HepG2 (cell line): ENCODE results near the gene NTMT1. TPM values are rescaled to one million over a fixed set of nuclear protein-coding genes. Genes with fewer than 3 reads are reported as not detected.

Experiments
- CREB3 ChIP-seq: sonication (generic); formaldehyde crosslinking; IDR thresholded peaks from 2 replicates; pipeline ENCODE4 v1.5.0; 2020; ENCODE audit warnings: missing genetic modification reagents
- ELF1 ChIP-seq: sonication (generic); formaldehyde crosslinking; IDR thresholded peaks from 2 replicates; pipeline ENCODE4 v1.4.0; 2020; ENCODE audit warnings: missing genetic modification reagents
- HHEX ChIP-seq: IDR thresholded peaks from 2 replicates; pipeline ENCODE4 v1.6.1; 2016; ENCODE audit warnings: control low read depth
- IKZF5 ChIP-seq: IDR thresholded peaks from 2 replicates; pipeline ENCODE4 v1.6.1; 2018; ENCODE audit warnings: missing genetic modification reagents, mild to moderate bottlenecking, missing compliant biosample characterization
- KDM3A ChIP-seq: IDR thresholded peaks from 2 replicates; pipeline ENCODE4 v1.6.1; 2018; ENCODE audit warnings: low read depth, missing compliant biosample characterization
- KMT2A ChIP-seq: sonication (generic); formaldehyde crosslinking; IDR thresholded peaks from 2 replicates; pipeline ENCODE4 v1.4.0; 2020; ENCODE audit warnings: missing genetic modification reagents
- LCORL ChIP-seq, 2 experiments: fragments of 450-650 bp in 1 of 2; sonication (generic) in 1 of 2; formaldehyde crosslinking in 1 of 2; IDR thresholded peaks; 2 replicates each; pipeline versions ENCODE4 v1.5.0 to v1.6.1; 2017 to 2020; ENCODE audit warnings: antibody characterized with exemption in 1 of 2, missing genetic modification reagents in 1 of 2
- MTF2 ChIP-seq: sonication (generic); formaldehyde crosslinking; IDR thresholded peaks from 2 replicates; pipeline ENCODE4 v1.5.0; 2020; ENCODE audit warnings: missing genetic modification reagents, borderline replicate concordance
- PATZ1 ChIP-seq: sonication (generic); formaldehyde crosslinking; IDR thresholded peaks from 2 replicates; pipeline ENCODE4 v1.4.0; 2020; ENCODE audit warnings: missing genetic modification reagents
- TBP ChIP-seq: sonication (generic); formaldehyde crosslinking; IDR thresholded peaks from 2 replicates; pipeline ENCODE4 v1.5.0; 2020; ENCODE audit warnings: missing genetic modification reagents
- TBX2 ChIP-seq: sonication (generic); formaldehyde crosslinking; IDR thresholded peaks from 2 replicates; pipeline ENCODE4 v1.5.0; 2020; ENCODE audit warnings: missing genetic modification reagents, mild to moderate bottlenecking, borderline replicate concordance
- XRCC5 ChIP-seq: fragments of 200-400 bp; formaldehyde crosslinking; optimal IDR thresholded peaks from 2 replicates; pipeline ENCODE3; 2017; ENCODE audit warnings: mild to moderate bottlenecking, low read length
- ZBTB7B ChIP-seq: sonication (generic); formaldehyde crosslinking; IDR thresholded peaks from 2 replicates; pipeline ENCODE4 v1.4.0; 2020; ENCODE audit warnings: missing genetic modification reagents
- ZNF121 ChIP-seq: sonication (generic); formaldehyde crosslinking; IDR thresholded peaks from 2 replicates; pipeline ENCODE4 v1.5.0; 2020; ENCODE audit warnings: mild to moderate bottlenecking, missing genetic modification reagents
- ZNF124 ChIP-seq: sonication (generic); formaldehyde crosslinking; IDR thresholded peaks from 2 replicates; pipeline ENCODE4 v1.4.0; 2020; ENCODE audit warnings: missing genetic modification reagents
- ZNF224 ChIP-seq: sonication (generic); formaldehyde crosslinking; IDR thresholded peaks from 2 replicates; pipeline ENCODE4 v1.5.0; 2020; ENCODE audit warnings: mild to moderate bottlenecking, missing genetic modification reagents
- ZNF253 ChIP-seq: sonication (generic); formaldehyde crosslinking; IDR thresholded peaks from 2 replicates; pipeline ENCODE4 v1.8.0; 2022; ENCODE audit warnings: mild to moderate bottlenecking, missing genetic modification reagents, borderline replicate concordance
- ZNF687 ChIP-seq: sonication (generic); formaldehyde crosslinking; IDR thresholded peaks from 2 replicates; pipeline ENCODE4 v1.5.1; 2020; ENCODE audit warnings: mild to moderate bottlenecking, missing genetic modification reagents, moderate library complexity
- ZNF747 ChIP-seq: sonication (generic); formaldehyde crosslinking; IDR thresholded peaks from 2 replicates; pipeline ENCODE4 v1.8.1; 2023; ENCODE audit warnings: missing genetic modification reagents, mild to moderate bottlenecking, borderline replicate concordance
- ZNF879 ChIP-seq: sonication (generic); formaldehyde crosslinking; IDR thresholded peaks from 2 replicates; pipeline ENCODE4 v1.8.1; 2023; ENCODE audit warnings: missing genetic modification reagents
- polyA plus RNA-seq, 8 experiments: library from polyadenylated mRNA; depleted of rRNA in 3 of 8; stranded (reverse) in 7 of 8; unstranded in 1 of 8; fragments of >200 nt; fragmentation: Illumina TruSeq in 4 of 8; extraction: Trizol in 4 of 8; gene quantifications; 2 replicates each; pipeline versions ENCODE4 v1.2.1 to v1.2.3, GENCODE V29; 2011 to 2016; ENCODE audit warnings: low read depth in 4 of 8, missing spikeins in 1 of 8, mixed read lengths in 1 of 8; ENCODE audit not compliant: insufficient read depth in 1 of 8
- total RNA-seq, 5 experiments: library from RNA; depleted of rRNA; stranded (reverse); fragments of >200 nt; fragmentation: Illumina TruSeq; extraction: Trizol; gene quantifications; 2 replicates each; pipeline ENCODE4 v1.2.3, GENCODE V29; 2016; ENCODE audit warnings: low read depth in 1 of 5

Gene NTMT1
- total and polyA plus RNA-seq, 2 of the 13 experiments (the other 11 are each of a cell fraction or from before 2014, with no cell fraction given): 49.1 to 53.8 TPM

- TF ChIP-seq ZNF687 (CRISPR knock-in tag) (peak; percentile 59), KMT2A (CRISPR knock-in tag) (peak; percentile 15; the same call in 1 of the 2 replicates), PATZ1 (CRISPR knock-in tag) (no peak), ZNF747 (CRISPR knock-in tag) (no peak), ZNF253 (no peak), CREB3 (CRISPR knock-in tag) (no peak), HHEX (CRISPR knock-in tag) (no peak), TBP (no peak), ELF1 (CRISPR knock-in tag) (no peak), ZBTB7B (no peak), LCORL (IDR thresholded peaks at IDR 0.05) (no peak), LCORL (CRISPR knock-in tag; IDR thresholded peaks at IDR 0.05) (0 out of 2 replicates have a peak, but pooled peaks have one; percentile 47), ZNF121 (CRISPR knock-in tag) (peak; percentile 52; the same call in 1 of the 2 replicates), ZNF124 (CRISPR knock-in tag) (no peak), XRCC5 (peak; percentile 23), ZNF224 (no peak), MTF2 (no peak), TBX2 (CRISPR knock-in tag) (0 out of 2 replicates have a peak, but pooled peaks have one; percentile 16), IKZF5 (CRISPR knock-in tag) (no peak), KDM3A (CRISPR knock-in tag) (0 out of 2 replicates have a peak, but pooled peaks have one; percentile 21), ZNF879 (CRISPR knock-in tag) (no peak)
These were observed 17.1 kb upstream of the NTMT1 start (continued) for GRCh38 chr9:129608561-129609481.
